ENCODE data around the gene KIF26B. TPM values are rescaled to one million over a fixed set of nuclear protein-coding genes. Genes with fewer than 3 reads are reported as not detected.

Gene KIF26B
- total RNA-seq, 2 donors from 2014 or later, result 0.78 to 4.6 TPM

DNA sequence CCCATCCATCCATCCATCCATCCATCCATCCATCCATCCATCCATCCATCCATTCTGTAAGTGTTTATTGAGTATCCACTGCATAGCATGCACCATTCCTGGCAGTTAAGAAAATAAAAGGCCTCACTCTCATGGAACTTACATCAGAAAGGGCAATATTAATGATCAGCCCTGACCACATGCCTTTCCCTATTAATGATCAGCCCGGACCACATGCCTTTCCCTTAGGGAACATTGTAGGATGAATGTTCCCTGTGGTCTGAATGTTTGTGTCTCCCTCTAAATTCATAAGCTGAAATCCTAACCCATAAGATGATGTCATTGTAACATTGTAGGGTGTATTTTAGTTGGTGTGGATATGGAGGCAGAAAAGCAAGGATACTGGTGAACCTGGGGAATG lies 365.8 kb downstream of the KIF26B start:
- Histone ChIP-seq H3K27ac (no peak overlapping the region), H3K9me3 (no peaks in the 10 kb centered on the region), H3K4me1 (no peaks in the 10 kb centered on the region), H3K27me3 (no peaks in the 10 kb centered on the region), H3K4me3 (no peak overlapping the region), H3K36me3 (replicated peaks in 1 of 2; ENCODE audit: insufficient read depth in 1 of 2, low read depth in 2 of 2) (no peaks in the 10 kb centered on the region)
- 46 to 69% methylated on average over 1 of the region's 1 CpG for WGBS, 2 donors
- no peak for DNase-seq
- ATAC-seq, result no peak
- intact Hi-C loops (cut with DNase I), result no loop called here
- no peak for TF ChIP-seq POLR2A (IDR thresholded peaks at IDR 0.05)
- TF ChIP-seq, protein P1, sequence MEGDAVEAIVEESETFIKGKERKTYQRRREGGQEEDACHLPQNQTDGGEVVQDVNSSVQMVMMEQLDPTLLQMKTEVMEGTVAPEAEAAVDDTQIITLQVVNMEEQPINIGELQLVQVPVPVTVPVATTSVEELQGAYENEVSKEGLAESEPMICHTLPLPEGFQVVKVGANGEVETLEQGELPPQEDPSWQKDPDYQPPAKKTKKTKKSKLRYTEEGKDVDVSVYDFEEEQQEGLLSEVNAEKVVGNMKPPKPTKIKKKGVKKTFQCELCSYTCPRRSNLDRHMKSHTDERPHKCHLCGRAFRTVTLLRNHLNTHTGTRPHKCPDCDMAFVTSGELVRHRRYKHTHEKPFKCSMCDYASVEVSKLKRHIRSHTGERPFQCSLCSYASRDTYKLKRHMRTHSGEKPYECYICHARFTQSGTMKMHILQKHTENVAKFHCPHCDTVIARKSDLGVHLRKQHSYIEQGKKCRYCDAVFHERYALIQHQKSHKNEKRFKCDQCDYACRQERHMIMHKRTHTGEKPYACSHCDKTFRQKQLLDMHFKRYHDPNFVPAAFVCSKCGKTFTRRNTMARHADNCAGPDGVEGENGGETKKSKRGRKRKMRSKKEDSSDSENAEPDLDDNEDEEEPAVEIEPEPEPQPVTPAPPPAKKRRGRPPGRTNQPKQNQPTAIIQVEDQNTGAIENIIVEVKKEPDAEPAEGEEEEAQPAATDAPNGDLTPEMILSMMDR (IDR thresholded peaks at IDR 0.05), result no peak

DNA sequence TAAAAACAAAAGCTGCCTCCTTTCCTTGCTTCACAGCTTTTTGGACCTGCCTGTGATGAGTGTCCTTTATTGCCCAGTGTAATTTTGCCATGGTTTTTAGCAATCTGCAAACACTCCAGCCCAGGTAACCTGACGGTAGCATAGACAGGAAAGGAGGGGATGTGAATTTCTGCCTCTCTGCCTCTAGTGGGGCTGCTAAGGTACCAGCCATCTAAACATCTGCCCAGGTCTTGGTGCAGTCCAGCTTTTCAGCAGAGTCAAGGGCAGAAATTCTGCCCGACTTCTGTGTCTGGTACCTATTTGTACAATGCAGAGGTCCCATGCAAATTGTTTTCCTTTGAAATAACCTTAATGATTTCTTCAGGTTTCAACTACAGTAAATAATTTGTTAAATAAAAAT lies 371.4 kb downstream of the KIF26B start:
- WGBS, 2 donors, result 76 to 95% methylated on average over 2 of the region's 2 CpGs
- H3K4me3 ChIP-seq, result no peak overlapping the region
- no peaks in the 10 kb centered on the region for H3K9me3 ChIP-seq
- TF ChIP-seq POLR2A (IDR thresholded peaks at IDR 0.05), result no peak
- TF ChIP-seq, protein P1 (IDR thresholded peaks at IDR 0.05), result no peak
- no peak overlapping the region for H3K27ac ChIP-seq
- DNase-seq (no peak), ATAC-seq (no peak)
- no peaks in the 10 kb centered on the region for H3K36me3 ChIP-seq (replicated peaks in 1 of 2; ENCODE audit: insufficient read depth in 1 of 2, low read depth in 2 of 2)
- no peaks in the 10 kb centered on the region for H3K27me3 ChIP-seq
- intact Hi-C loops (cut with DNase I), result no loop called here
- H3K4me1 ChIP-seq, result no peaks in the 10 kb centered on the region

DNA sequence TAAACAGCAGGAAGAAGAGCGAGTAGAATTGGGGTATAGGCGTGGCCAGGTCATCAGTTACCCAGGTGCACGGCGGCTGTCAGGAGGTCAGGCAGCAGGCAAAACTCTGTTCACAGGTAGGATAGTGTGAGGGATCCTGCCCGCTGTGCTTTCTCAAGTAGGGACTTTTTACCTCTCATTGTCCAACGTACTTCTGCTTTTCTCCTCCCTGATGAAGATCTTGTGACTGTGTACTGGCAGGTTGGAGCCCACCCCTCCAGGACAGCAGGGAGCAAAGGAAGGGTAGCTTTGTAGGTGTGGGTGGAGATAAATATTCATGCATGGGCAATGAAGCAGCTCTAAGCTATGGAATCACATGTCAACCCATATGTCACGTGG lies 373.5 kb downstream of the KIF26B start:
- WGBS, 2 donors, result 67 to 91% methylated on average over 7 of the region's 7 CpGs
- TF ChIP-seq, protein P1 (IDR thresholded peaks at IDR 0.05), result no peak
- TF ChIP-seq POLR2A (IDR thresholded peaks at IDR 0.05), result no peak
- H3K36me3 ChIP-seq (replicated peaks in 1 of 2; ENCODE audit: insufficient read depth in 1 of 2, low read depth in 2 of 2), result no peaks in the 10 kb centered on the region
- no peaks in the 10 kb centered on the region for H3K4me1 ChIP-seq
- H3K27me3 ChIP-seq, result no peaks in the 10 kb centered on the region
- DNase-seq (no peak), ATAC-seq (no peak)
- no peaks in the 10 kb centered on the region for H3K9me3 ChIP-seq
- intact Hi-C loops (cut with DNase I), result no loop called here
- H3K27ac ChIP-seq, result no peak overlapping the region
- H3K4me3 ChIP-seq, result no peak overlapping the region

DNA sequence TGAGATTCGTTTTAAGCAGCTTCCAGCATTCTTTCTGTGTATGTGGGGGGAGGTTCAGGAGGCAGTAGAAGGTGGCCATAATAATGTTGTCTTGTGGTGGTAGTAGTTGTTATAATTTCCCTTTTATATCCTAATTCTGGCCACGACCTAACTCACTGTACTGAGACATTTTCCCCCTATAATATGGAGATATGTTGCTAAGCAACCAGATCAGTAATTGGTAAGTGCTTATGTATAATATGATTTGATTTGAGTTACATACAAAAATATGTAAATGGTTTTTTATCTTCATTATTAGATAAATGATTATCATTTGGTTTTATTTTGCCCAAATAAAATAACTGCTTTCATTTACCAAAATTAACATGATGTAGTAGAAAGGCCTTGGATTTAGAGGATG lies 376.2 kb downstream of the KIF26B start:
- no peak for TF ChIP-seq POLR2A (IDR thresholded peaks at IDR 0.05)
- TF ChIP-seq, protein P1 (IDR thresholded peaks at IDR 0.05), result no peak
- 23 to 29% methylated on average over 2 of the region's 2 CpGs for WGBS, 2 donors
- H3K27ac ChIP-seq, result no peak overlapping the region
- ATAC-seq (no peak), DNase-seq (no peak)
- H3K36me3 ChIP-seq (replicated peaks in 1 of 2; ENCODE audit: insufficient read depth in 1 of 2, low read depth in 2 of 2), result no peaks in the 10 kb centered on the region
- H3K4me3 ChIP-seq, result no peak overlapping the region
- no peaks in the 10 kb centered on the region for H3K4me1 ChIP-seq
- no peaks in the 10 kb centered on the region for H3K27me3 ChIP-seq
- no peaks in the 10 kb centered on the region for H3K9me3 ChIP-seq
- intact Hi-C loops (cut with DNase I), result no loop called here

DNA sequence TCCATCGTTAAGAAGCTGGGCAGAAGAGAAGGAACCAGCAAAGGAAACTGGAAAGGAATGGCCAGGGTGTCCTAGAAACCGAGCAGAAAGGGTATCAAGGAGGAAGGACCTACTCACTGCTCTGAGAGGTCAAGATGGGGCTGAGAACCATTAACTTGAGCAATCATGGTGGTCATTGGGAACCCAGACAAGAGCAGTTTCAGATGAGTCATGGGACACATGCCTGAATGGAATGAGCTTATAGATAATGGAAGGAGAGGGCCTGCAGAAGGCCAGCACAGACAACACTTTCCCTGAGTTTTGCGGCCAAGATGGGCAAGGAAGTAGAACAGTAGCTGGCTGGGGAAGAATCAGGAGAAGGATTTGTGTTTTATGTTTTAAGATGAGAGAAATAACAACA lies 383.2 kb downstream of the KIF26B start:
- TF ChIP-seq, protein P1 (IDR thresholded peaks at IDR 0.05), result no peak
- TF ChIP-seq POLR2A (IDR thresholded peaks at IDR 0.05), result no peak
- intact Hi-C loops (cut with DNase I), result no loop called here
- ATAC-seq, result no peak

More for the DNA sequence above, 383.2 kb downstream of the KIF26B start:
- WGBS, 2 donors, result 63 to 71% methylated on average over 3 of the region's 3 CpGs
- Histone ChIP-seq H3K36me3 (replicated peaks in 1 of 2; ENCODE audit: insufficient read depth in 1 of 2, low read depth in 2 of 2) (no peaks in the 10 kb centered on the region), H3K4me3 (no peak overlapping the region), H3K27ac (no peak overlapping the region), H3K27me3 (no peaks in the 10 kb centered on the region), H3K4me1 (no peaks in the 10 kb centered on the region), H3K9me3 (no peaks in the 10 kb centered on the region)
- DNase-seq, result no peak

Data from body of pancreas (tissue), 4 donors.